MCF 10A (cell line): Measurements from ENCODE around the gene MPRIP. TPM values are rescaled to one million over a fixed set of nuclear protein-coding genes. Genes with fewer than 3 reads are reported as not detected.

Experiments used
- BruUV-seq: library from RNA; stranded (reverse); fragments of 400-500 nt; replicated peaks from 2 replicates; lab custom pipeline; 2021; lab: Mats Ljungman, UMichigan
- CTCF ChIA-PET: fragments of 300-600 bp; sonication (Branson Sonifier 250); formaldehyde crosslinking; extraction: SDS; loops from one replicate; lab custom pipeline; 2021; ENCODE audit warnings: antibody characterized with exemption, inconsistent platforms; lab: Yijun Ruan, JAX
- POLR2A ChIA-PET: fragments of 300-600, 350-650 bp; sonication (Branson Sonifier 250); formaldehyde crosslinking; extraction: SDS; loops from one replicate; lab custom pipeline; 2020; ENCODE audit warnings: antibody characterized with exemption, inconsistent platforms; lab: Yijun Ruan, JAX
- DNase-seq: peaks from one replicate; pipeline ENCODE4 v3.0.0-alpha.2; 2018; ENCODE audit not compliant: unreplicated experiment
- H3K27ac Mint-ChIP-seq: one replicate; pipeline ENCODE4 v1.8.0; 2022; ENCODE audit warnings: mild to moderate bottlenecking, low read depth, mixed read lengths; ENCODE audit not compliant: unreplicated experiment
- H3K27me3 Mint-ChIP-seq: one replicate; pipeline ENCODE4 v1.8.0; 2022; ENCODE audit warnings: mixed read lengths; ENCODE audit not compliant: insufficient read depth, unreplicated experiment
- H3K36me3 Mint-ChIP-seq: one replicate; pipeline ENCODE4 v1.8.0; 2022; ENCODE audit warnings: mild to moderate bottlenecking, moderate library complexity, mixed read lengths; ENCODE audit not compliant: insufficient read depth, unreplicated experiment
- H3K4me1 Mint-ChIP-seq: one replicate; pipeline ENCODE4 v1.8.0; 2022; ENCODE audit warnings: mixed read lengths; ENCODE audit not compliant: insufficient read depth, unreplicated experiment
- H3K4me3 Mint-ChIP-seq: one replicate; pipeline ENCODE4 v1.8.0; 2022; ENCODE audit warnings: mild to moderate bottlenecking, moderate library complexity, mixed read lengths; ENCODE audit not compliant: unreplicated experiment
- H3K9me3 Mint-ChIP-seq: one replicate; pipeline ENCODE4 v1.8.0; 2022; ENCODE audit warnings: mixed read lengths; ENCODE audit not compliant: unreplicated experiment
- CTCF ChIP-seq: fragments of 200-600 bp; IDR thresholded peaks from one replicate; pipeline ENCODE4 v1.8.0; 2022; ENCODE audit warnings: antibody characterized with exemption, mild to moderate bottlenecking; ENCODE audit not compliant: unreplicated experiment
- intact Hi-C: fragments of 100-400 bp; cut with micrococcal nuclease; formaldehyde crosslinking; loops from 2 replicates; pipeline ENCODE4 v1.14.1; 2022
- total RNA-seq: library from RNA; stranded (reverse); gene quantifications from 2 replicates; pipeline ENCODE4 v1.2.3, GENCODE V29; 2022

MPRIP gene
- total RNA-seq, 1 experiment from 2014 or later: 230 TPM

- TF ChIP-seq CTCF: no peak
- H3K4me1 Mint-ChIP-seq: no peaks in the 10 kb centered on the region
- ChIA-PET CTCF (no interaction called here), POLR2A (no interaction called here)
- H3K9me3 Mint-ChIP-seq: no peaks in the 10 kb centered on the region
- intact Hi-C loops: no loop called here
- H3K36me3 Mint-ChIP-seq: peaks cover 35% of the 10 kb centered on the region
- no peak for DNase-seq
- no peaks in the 10 kb centered on the region for H3K27me3 Mint-ChIP-seq
- H3K27ac Mint-ChIP-seq: peak overlapping the region; percentile 31
- no peak overlapping the region for H3K4me3 Mint-ChIP-seq
- no TSS peak for BruUV-seq
Observed at GRCh38 chr17:17186551-17187505, 144.6 kb downstream of the MPRIP start.

- TF ChIP-seq CTCF: no peak
- BruUV-seq: no TSS peak
- intact Hi-C loops: no loop called here
- CTCF ChIA-PET: interaction anchor here (0.6 kb wide), 2 partner anchors 117 to 160 kb away, joined by 3 to 5 read pairs; no protein-coding TSS in a partner anchor
- DNase-seq: no peak
- no peaks in the 10 kb centered on the region for H3K27me3 Mint-ChIP-seq
- no peak overlapping the region for H3K4me3 Mint-ChIP-seq
- POLR2A ChIA-PET: interaction anchor here (0.6 to 1.4 kb wide), 4 partner anchors 17 to 56 kb away, joined by 3 to 5 read pairs (median 3); partner anchors contain the start of gene PLD6
- H3K27ac Mint-ChIP-seq: no peak overlapping the region
- H3K9me3 Mint-ChIP-seq: no peaks in the 10 kb centered on the region
- H3K4me1 Mint-ChIP-seq: no peaks in the 10 kb centered on the region
- peaks cover 31% of the 10 kb centered on the region for H3K36me3 Mint-ChIP-seq
Observed at GRCh38 chr17:17188586-17188985, 146.3 kb downstream of the MPRIP start.

- H3K9me3 Mint-ChIP-seq: no peaks in the 10 kb centered on the region
- no TSS peak for BruUV-seq
- intact Hi-C loops: no loop called here
Observed at GRCh38 chr17:17189559-17189958, 147.3 kb downstream of the MPRIP start.

More at GRCh38 chr17:17189559-17189958, 147.3 kb downstream of the MPRIP start:
- no peak for DNase-seq
- Mint-ChIP-seq H3K27me3 (no peaks in the 10 kb centered on the region), H3K4me1 (no peaks in the 10 kb centered on the region), H3K4me3 (no peak overlapping the region), H3K27ac (peak overlapping the region; percentile 27), H3K36me3 (peaks cover 24% of the 10 kb centered on the region)
- ChIA-PET POLR2A (interaction anchor here (1.0 to 1.4 kb wide), 3 partner anchors 10 to 18 kb away, joined by 3 read pairs; partner anchors contain the start of gene PLD6), CTCF (interaction anchor here (0.5 to 0.7 kb wide), 2 partner anchors 67 to 189 kb away, joined by 3 read pairs; no protein-coding TSS in a partner anchor)
- TF ChIP-seq CTCF: no peak
